ENCODE data around the gene KRT34. TPM values are rescaled to one million over a fixed set of nuclear protein-coding genes. Genes with fewer than 3 reads are reported as not detected.

Gene KRT34
- total RNA-seq, 1 donor from 2014 or later = not detected

- Histone ChIP-seq H3K9me3 (ENCODE audit: control insufficient read depth in 3 of 3, low read length in 3 of 3) (no peaks in the 10 kb centered on the region), H3K27ac (ENCODE audit: low read depth, low read length) (no peak overlapping the region), H3K4me3 (ENCODE audit: low read length in 3 of 3) (no peak overlapping the region), H3K4me1 (ENCODE audit: control insufficient read depth in 3 of 3, insufficient read depth in 3 of 3, low read length in 3 of 3) (peaks cover 0 to 3% (median 0%) of the 10 kb centered on the region in 3 donors), H3K9ac (ENCODE audit: low read depth in 1 of 3, low read length in 3 of 3) (no peak overlapping the region), H3K36me3 (ENCODE audit: control insufficient read depth in 3 of 3, insufficient read depth in 3 of 3, low read length in 3 of 3) (no peaks in the 10 kb centered on the region), H3K27me3 (ENCODE audit: control insufficient read depth in 3 of 3, insufficient read depth in 3 of 3, low read length in 3 of 3) (peaks cover 0 to 7% (median 5%) of the 10 kb centered on the region in 3 donors)
Observed at GRCh38 chr17:41338961-41339485, 43.1 kb downstream of the KRT34 start.

GRCh38 chr17:41335747-41336146, 46.4 kb downstream of the KRT34 start:
- H3K36me3 ChIP-seq (ENCODE audit: control insufficient read depth in 3 of 3, insufficient read depth in 3 of 3, low read length in 3 of 3) = no peaks in the 10 kb centered on the region
- no peak overlapping the region for H3K4me3 ChIP-seq (ENCODE audit: low read length in 3 of 3)
- H3K4me1 ChIP-seq (ENCODE audit: control insufficient read depth in 3 of 3, insufficient read depth in 3 of 3, low read length in 3 of 3) = peaks cover 0 to 3% (median 0%) of the 10 kb centered on the region in 3 donors
- no peak overlapping the region for H3K27ac ChIP-seq (ENCODE audit: low read depth, low read length)
- H3K9ac ChIP-seq (ENCODE audit: low read depth in 1 of 3, low read length in 3 of 3) = no peak overlapping the region
- no peaks in the 10 kb centered on the region for H3K9me3 ChIP-seq (ENCODE audit: control insufficient read depth in 3 of 3, low read length in 3 of 3)
- H3K27me3 ChIP-seq (ENCODE audit: control insufficient read depth in 3 of 3, insufficient read depth in 3 of 3, low read length in 3 of 3) = peaks cover 0 to 7% (median 3%) of the 10 kb centered on the region in 3 donors

- peaks cover 0 to 7% (median 3%) of the 10 kb centered on the region in 3 donors for H3K27me3 ChIP-seq (ENCODE audit: control insufficient read depth in 3 of 3, insufficient read depth in 3 of 3, low read length in 3 of 3)
- no peaks in the 10 kb centered on the region for H3K4me1 ChIP-seq (ENCODE audit: control insufficient read depth in 3 of 3, insufficient read depth in 3 of 3, low read length in 3 of 3)
- H3K9ac ChIP-seq (ENCODE audit: low read depth in 1 of 3, low read length in 3 of 3) = no peak overlapping the region
- H3K4me3 ChIP-seq (ENCODE audit: low read length in 3 of 3) = no peak overlapping the region
- H3K36me3 ChIP-seq (ENCODE audit: control insufficient read depth in 3 of 3, insufficient read depth in 3 of 3, low read length in 3 of 3) = no peaks in the 10 kb centered on the region
- H3K9me3 ChIP-seq (ENCODE audit: control insufficient read depth in 3 of 3, low read length in 3 of 3) = no peaks in the 10 kb centered on the region
- H3K27ac ChIP-seq (ENCODE audit: low read depth, low read length) = no peak overlapping the region
Observed at GRCh38 chr17:41334385-41335305, 47.5 kb downstream of the KRT34 start.

- Histone ChIP-seq H3K9ac (ENCODE audit: low read depth in 1 of 3, low read length in 3 of 3) (no peak overlapping the region), H3K36me3 (ENCODE audit: control insufficient read depth in 3 of 3, insufficient read depth in 3 of 3, low read length in 3 of 3) (no peaks in the 10 kb centered on the region), H3K4me1 (ENCODE audit: control insufficient read depth in 3 of 3, insufficient read depth in 3 of 3, low read length in 3 of 3) (no peaks in the 10 kb centered on the region), H3K27ac (ENCODE audit: low read depth, low read length) (no peak overlapping the region), H3K9me3 (ENCODE audit: control insufficient read depth in 3 of 3, low read length in 3 of 3) (no peaks in the 10 kb centered on the region), H3K4me3 (ENCODE audit: low read length in 3 of 3) (no peak overlapping the region), H3K27me3 (ENCODE audit: control insufficient read depth in 3 of 3, insufficient read depth in 3 of 3, low read length in 3 of 3) (peaks cover 0 to 7% (median 3%) of the 10 kb centered on the region in 3 donors)
Observed at GRCh38 chr17:41333836-41334235, 48.3 kb downstream of the KRT34 start.

- Histone ChIP-seq H3K36me3 (ENCODE audit: control insufficient read depth in 3 of 3, insufficient read depth in 3 of 3, low read length in 3 of 3) (no peaks in the 10 kb centered on the region), H3K9me3 (ENCODE audit: control insufficient read depth in 3 of 3, low read length in 3 of 3) (no peaks in the 10 kb centered on the region), H3K9ac (ENCODE audit: low read depth in 1 of 3, low read length in 3 of 3) (no peak overlapping the region), H3K4me3 (ENCODE audit: low read length in 3 of 3) (no peak overlapping the region), H3K4me1 (ENCODE audit: control insufficient read depth in 3 of 3, insufficient read depth in 3 of 3, low read length in 3 of 3) (no peaks in the 10 kb centered on the region), H3K27ac (ENCODE audit: low read depth, low read length) (no peak overlapping the region), H3K27me3 (ENCODE audit: control insufficient read depth in 3 of 3, insufficient read depth in 3 of 3, low read length in 3 of 3) (peaks cover 0 to 7% (median 3%) of the 10 kb centered on the region in 3 donors)
Observed at GRCh38 chr17:41333098-41333497, 49.0 kb downstream of the KRT34 start.

GRCh38 chr17:41332239-41332638, 49.9 kb downstream of the KRT34 start:
- Histone ChIP-seq H3K4me1 (ENCODE audit: control insufficient read depth in 3 of 3, insufficient read depth in 3 of 3, low read length in 3 of 3) (no peaks in the 10 kb centered on the region), H3K27me3 (ENCODE audit: control insufficient read depth in 3 of 3, insufficient read depth in 3 of 3, low read length in 3 of 3) (peaks cover 0 to 7% (median 7%) of the 10 kb centered on the region in 3 donors)

GRCh38 chr17:41331606-41332005, 50.5 kb downstream of the KRT34 start:
- Histone ChIP-seq H3K9ac (ENCODE audit: low read depth in 1 of 3, low read length in 3 of 3) (no peak overlapping the region), H3K4me3 (ENCODE audit: low read length in 3 of 3) (no peak overlapping the region), H3K36me3 (ENCODE audit: control insufficient read depth in 3 of 3, insufficient read depth in 3 of 3, low read length in 3 of 3) (no peaks in the 10 kb centered on the region), H3K27me3 (ENCODE audit: control insufficient read depth in 3 of 3, insufficient read depth in 3 of 3, low read length in 3 of 3) (peaks cover 0 to 7% (median 7%) of the 10 kb centered on the region in 3 donors), H3K27ac (ENCODE audit: low read depth, low read length) (no peak overlapping the region), H3K9me3 (ENCODE audit: control insufficient read depth in 3 of 3, low read length in 3 of 3) (no peaks in the 10 kb centered on the region), H3K4me1 (ENCODE audit: control insufficient read depth in 3 of 3, insufficient read depth in 3 of 3, low read length in 3 of 3) (no peaks in the 10 kb centered on the region)

More at GRCh38 chr17:41332239-41332638, 49.9 kb downstream of the KRT34 start:
- H3K4me3 ChIP-seq (ENCODE audit: low read length in 3 of 3) = no peak overlapping the region
- no peak overlapping the region for H3K9ac ChIP-seq (ENCODE audit: low read depth in 1 of 3, low read length in 3 of 3)
- no peaks in the 10 kb centered on the region for H3K9me3 ChIP-seq (ENCODE audit: control insufficient read depth in 3 of 3, low read length in 3 of 3)
- H3K27ac ChIP-seq (ENCODE audit: low read depth, low read length) = no peak overlapping the region
- no peaks in the 10 kb centered on the region for H3K36me3 ChIP-seq (ENCODE audit: control insufficient read depth in 3 of 3, insufficient read depth in 3 of 3, low read length in 3 of 3)

GRCh38 chr17:41329279-41329948, 52.7 kb downstream of the KRT34 start:
- peaks cover 0 to 4% (median 4%) of the 10 kb centered on the region in 3 donors for H3K27me3 ChIP-seq (ENCODE audit: control insufficient read depth in 3 of 3, insufficient read depth in 3 of 3, low read length in 3 of 3)

GRCh38 chr17:41328207-41328606, 53.9 kb downstream of the KRT34 start:
- H3K4me3 ChIP-seq (ENCODE audit: low read length in 3 of 3) = no peak overlapping the region
- H3K9ac ChIP-seq (ENCODE audit: low read depth in 1 of 3, low read length in 3 of 3) = peak overlapping the region in 1 of 3 donors; percentile 16
- H3K9me3 ChIP-seq (ENCODE audit: control insufficient read depth in 3 of 3, low read length in 3 of 3) = no peaks in the 10 kb centered on the region
- H3K4me1 ChIP-seq (ENCODE audit: control insufficient read depth in 3 of 3, insufficient read depth in 3 of 3, low read length in 3 of 3) = no peaks in the 10 kb centered on the region
- no peak overlapping the region for H3K27ac ChIP-seq (ENCODE audit: low read depth, low read length)
- peaks cover 0 to 4% (median 3%) of the 10 kb centered on the region in 3 donors for H3K27me3 ChIP-seq (ENCODE audit: control insufficient read depth in 3 of 3, insufficient read depth in 3 of 3, low read length in 3 of 3)
- H3K36me3 ChIP-seq (ENCODE audit: control insufficient read depth in 3 of 3, insufficient read depth in 3 of 3, low read length in 3 of 3) = no peaks in the 10 kb centered on the region

More at GRCh38 chr17:41329279-41329948, 52.7 kb downstream of the KRT34 start:
- no peak overlapping the region for H3K9ac ChIP-seq (ENCODE audit: low read depth in 1 of 3, low read length in 3 of 3)
- no peaks in the 10 kb centered on the region for H3K36me3 ChIP-seq (ENCODE audit: control insufficient read depth in 3 of 3, insufficient read depth in 3 of 3, low read length in 3 of 3)
- no peaks in the 10 kb centered on the region for H3K9me3 ChIP-seq (ENCODE audit: control insufficient read depth in 3 of 3, low read length in 3 of 3)
- H3K4me3 ChIP-seq (ENCODE audit: low read length in 3 of 3) = no peak overlapping the region
- no peak overlapping the region for H3K27ac ChIP-seq (ENCODE audit: low read depth, low read length)
- H3K4me1 ChIP-seq (ENCODE audit: control insufficient read depth in 3 of 3, insufficient read depth in 3 of 3, low read length in 3 of 3) = no peaks in the 10 kb centered on the region

Data from skeletal muscle tissue (tissue), 4 donors.